Stimulated activated CD4-positive, alpha-beta T cell treated with anti-CD3 and anti-CD28 coated beads, Interleukin-1b, Interleukin-23, amount 100 ng/mL, for 4 hours (primary cell): Measurements from ENCODE around the gene CRADD.
"Not testable (repeated sequence)": the region's sequence is repeated elsewhere in the genome, so short reads cannot be mapped to it uniquely, and the experiment has no call there.

Experiments
- DNase-seq, 2 donors: peaks; one replicate each; pipeline ENCODE4 v3.0.0-alpha.2; 2020; ENCODE audit warnings: low read depth in 2 of 2

The CRADD gene

GRCh38 chr12:93929081-93929480, 251.9 kb downstream of the CRADD start:
- DNase-seq = not testable (repeated sequence)

GRCh38 chr12:93937812-93938211, 260.6 kb downstream of the CRADD start:
- no peak for DNase-seq

- DNase-seq = no peak
These were observed 261.1 kb downstream of the CRADD start for GRCh38 chr12:93938317-93938716.

GRCh38 chr12:93938931-93939330, 261.8 kb downstream of the CRADD start:
- DNase-seq = no peak

GRCh38 chr12:93939641-93940325, 262.6 kb downstream of the CRADD start:
- no peak for DNase-seq

DNA sequence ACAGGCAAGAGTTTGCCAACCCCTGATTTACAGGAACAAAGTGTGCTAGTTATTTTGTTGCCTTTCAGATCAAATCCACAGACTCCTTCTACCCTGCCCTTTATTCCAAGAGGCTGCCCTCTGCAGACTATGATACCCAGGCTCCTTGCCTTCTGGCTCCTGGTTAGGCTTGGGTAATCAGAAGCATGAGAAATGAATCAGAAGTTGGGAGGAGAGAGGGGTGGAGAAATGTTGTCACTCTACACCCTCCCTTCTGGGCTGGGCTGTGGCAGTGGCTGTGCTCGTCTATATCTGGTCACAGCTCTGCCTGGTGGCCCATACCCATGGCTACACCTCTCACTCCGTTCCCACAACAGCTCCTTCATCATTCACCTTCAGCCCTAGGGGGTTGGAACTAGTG, 266.6 kb downstream of the CRADD start:
- DNase-seq = no peak

GRCh38 chr12:93944201-93944600, 267.0 kb downstream of the CRADD start:
- no peak for DNase-seq
